CD14-positive monocyte (primary cell): ENCODE results near the gene ZNF630. TPM values are rescaled to one million over a fixed set of nuclear protein-coding genes. Genes with fewer than 3 reads are reported as not detected.
A peak's percentile ranks its signal among the peaks of the same experiment; 100 is the strongest.

Experiments
- DNase-seq, 3 donors: peaks; one replicate each; pipeline ENCODE4 v3.0.0-alpha.2; 2011 to 2022
- H2AFZ ChIP-seq: 2 replicates; pipeline ENCODE4 v1.6.0; 2012; ENCODE audit warnings: mild to moderate bottlenecking, low read depth, low read length, inconsistent platforms; ENCODE audit not compliant: insufficient read depth, poor library complexity, severe bottlenecking
- H3K27ac ChIP-seq, 2 donors: 1 replicate in 1 of 2; 2 replicates in 1 of 2; pipeline ENCODE4 v1.5.1; 2012 to 2013; ENCODE audit warnings: low read length in 2 of 2, control low read depth in 1 of 2, inconsistent platforms in 1 of 2, low read depth in 1 of 2, mild to moderate bottlenecking in 1 of 2
- H3K27me3 ChIP-seq, 2 donors: one replicate each; pipeline versions ENCODE4 v1.6.0 to v1.6.1; 2011 to 2013; ENCODE audit warnings: low read length in 2 of 2; ENCODE audit not compliant: control insufficient read depth in 2 of 2, insufficient read depth in 2 of 2
- H3K36me3 ChIP-seq, 2 donors: replicated peaks in 1 of 2; 1 replicate in 1 of 2; 2 replicates in 1 of 2; pipeline versions ENCODE4 v1.5.1 to v1.6.1; 2012 to 2013; ENCODE audit warnings: low read length in 2 of 2, control low read depth in 1 of 2, inconsistent platforms in 1 of 2, mild to moderate bottlenecking in 1 of 2; ENCODE audit not compliant: insufficient read depth in 2 of 2, control insufficient read depth in 1 of 2
- H3K4me1 ChIP-seq, 2 donors: 1 replicate in 1 of 2; 2 replicates in 1 of 2; pipeline versions ENCODE4 v1.5.1 to v1.6.1; 2012 to 2013; ENCODE audit warnings: low read length in 2 of 2, control low read depth in 1 of 2, inconsistent platforms in 1 of 2, mild to moderate bottlenecking in 1 of 2, moderate library complexity in 1 of 2; ENCODE audit not compliant: insufficient read depth in 2 of 2, control insufficient read depth in 1 of 2
- H3K4me2 ChIP-seq: replicated peaks from 2 replicates; pipeline ENCODE3; 2012; ENCODE audit warnings: low read length, moderate library complexity, mild to moderate bottlenecking; ENCODE audit not compliant: poor library complexity, severe bottlenecking; ENCODE audit errors: extremely low read depth
- H3K4me3 ChIP-seq, 3 experiments: fragments of 200-600 bp in 1 of 3; sonication (generic) in 1 of 3; replicated peaks in 1 of 3; 1 replicate in 2 of 3; 2 replicates in 1 of 3; pipeline ENCODE4 v1.5.1; 2011 to 2013; ENCODE audit warnings: low read length in 3 of 3, mild to moderate bottlenecking in 3 of 3, control low read depth in 2 of 3, low read depth in 2 of 3, inconsistent platforms in 1 of 3, moderate library complexity in 1 of 3
- H3K79me2 ChIP-seq: 2 replicates; pipeline ENCODE4 v1.6.0; 2012; ENCODE audit warnings: mild to moderate bottlenecking, control low read depth, inconsistent platforms, low read length, moderate library complexity; ENCODE audit not compliant: insufficient read depth
- H3K9ac ChIP-seq: 2 replicates; pipeline ENCODE4 v1.6.0; 2017; ENCODE audit warnings: low read length, mild to moderate bottlenecking; ENCODE audit not compliant: insufficient read depth, poor library complexity, severe bottlenecking
- H3K9me3 ChIP-seq, 2 donors: replicated peaks in 1 of 2; 1 replicate in 1 of 2; 2 replicates in 1 of 2; pipeline versions ENCODE4 v1.5.1 to v1.6.1; 2012 to 2013; ENCODE audit warnings: low read length in 2 of 2, control low read depth in 1 of 2; ENCODE audit not compliant: control insufficient read depth in 1 of 2, insufficient read depth in 1 of 2
- H4K20me1 ChIP-seq: 2 replicates; pipeline ENCODE4 v1.6.0; 2012; ENCODE audit warnings: mild to moderate bottlenecking, low read length, control low read depth, moderate library complexity; ENCODE audit not compliant: insufficient read depth
- H3K27ac Mint-ChIP-seq, 7 donors: one replicate each; pipeline ENCODE4 v1.8.0; 2020; ENCODE audit warnings: mild to moderate bottlenecking in 7 of 7, mixed read lengths in 7 of 7, moderate library complexity in 6 of 7, inconsistent platforms in 2 of 7
- H3K27me3 Mint-ChIP-seq, 3 donors: one replicate each; pipeline ENCODE4 v1.8.0; 2021 to 2022; ENCODE audit warnings: low read depth in 3 of 3, mild to moderate bottlenecking in 3 of 3, mixed read lengths in 3 of 3, moderate library complexity in 3 of 3, inconsistent platforms in 1 of 3
- H3K36me3 Mint-ChIP-seq, 2 donors: one replicate each; pipeline ENCODE4 v1.8.0; 2020; ENCODE audit warnings: mixed read lengths in 2 of 2, inconsistent platforms in 1 of 2, mild to moderate bottlenecking in 1 of 2
- H3K4me1 Mint-ChIP-seq: one replicate; pipeline ENCODE4 v1.8.0; 2020; ENCODE audit warnings: mild to moderate bottlenecking, mixed read lengths
- H3K4me3 Mint-ChIP-seq, 2 donors: one replicate each; pipeline ENCODE4 v1.8.0; 2020; ENCODE audit warnings: mild to moderate bottlenecking in 2 of 2, mixed read lengths in 2 of 2, moderate library complexity in 1 of 2
- H3K9me3 Mint-ChIP-seq, 7 donors: one replicate each; pipeline ENCODE4 v1.8.0; 2020 to 2022; ENCODE audit warnings: mixed read lengths in 7 of 7, mild to moderate bottlenecking in 6 of 7, moderate library complexity in 6 of 7, inconsistent platforms in 2 of 7
- WGBS: methylation state at CpG from one replicate; pipeline ENCODE4 v1.1.5; 2013; ENCODE audit warnings: missing lambda C conversion rate; ENCODE audit not compliant: insufficient coverage; 5-methylcytosine and 5-hydroxymethylcytosine counted together
- intact Hi-C, 2 donors: fragments of 100-400 bp; cut with micrococcal nuclease; formaldehyde crosslinking; loops; one replicate each; pipeline versions ENCODE4 v1.15.0 to v1.15.1; 2023
- polyA plus RNA-seq, 3 donors: library from polyadenylated mRNA; depleted of rRNA in 1 of 3; unstranded in 2 of 3; stranded (reverse) in 1 of 3; fragments of 300-500 nt in 2 of 3; fragments of >200 nt in 1 of 3; fragmentation: Illumina TruSeq in 2 of 3; gene quantifications; 1 replicate in 2 of 3; 2 replicates in 1 of 3; pipeline ENCODE4 v1.2.3, GENCODE V29; 2012 to 2021
- TF ChIP-seq, protein P1 (sequence below): fragments of 200-600 bp; IDR thresholded peaks from one replicate; pipeline ENCODE4 v1.8.0; 2022; ENCODE audit warnings: antibody characterized with exemption, mild to moderate bottlenecking

Gene ZNF630
- polyA plus RNA-seq, 3 donors: 0.56 to 1.7 (median 0.87) TPM

DNA sequence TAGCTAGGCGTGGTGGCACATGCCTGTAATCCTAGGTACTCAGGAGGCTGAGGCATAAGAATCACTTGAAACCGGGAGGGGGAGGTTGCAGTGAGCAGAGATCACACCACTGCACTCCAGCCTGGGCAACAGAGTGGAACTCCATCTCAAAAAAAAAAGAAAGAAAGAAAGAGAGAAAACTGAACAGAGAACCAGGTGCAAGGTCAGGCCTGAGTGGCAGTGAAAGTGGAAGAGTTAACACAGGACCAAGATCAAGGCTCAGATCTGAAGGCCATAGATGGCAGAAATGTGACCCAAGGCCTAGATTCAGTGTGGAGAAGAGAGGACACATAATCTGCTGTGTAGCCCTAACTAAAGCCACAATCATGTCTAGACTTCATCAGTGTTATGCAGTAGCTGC is 4.9 kb upstream of the ZNF630 start:
- intact Hi-C loops: no loop called here
- Histone ChIP-seq H3K4me2 (no peak overlapping the region), H3K9ac (no peak overlapping the region), H3K9me3 (no peaks in the 10 kb centered on the region), H4K20me1 (no peaks in the 10 kb centered on the region), H2AFZ (no peak overlapping the region), H3K27me3 (no peaks in the 10 kb centered on the region), H3K4me3 (no peak overlapping the region), H3K27ac (no peak overlapping the region), H3K4me1 (no peaks in the 10 kb centered on the region), H3K79me2 (no peaks in the 10 kb centered on the region), H3K36me3 (no peaks in the 10 kb centered on the region)
- WGBS: 100% methylated on average over 1 of the region's 2 CpGs
- Mint-ChIP-seq H3K27ac (peak overlapping the region in 1 of 7 donors; percentile 46), H3K36me3 (no peaks in the 10 kb centered on the region), H3K4me1 (peaks cover 5% of the 10 kb centered on the region), H3K27me3 (peaks cover 0 to 8% (median 2%) of the 10 kb centered on the region in 3 donors), H3K4me3 (no peak overlapping the region), H3K9me3 (peaks cover 0 to 11% (median 0%) of the 10 kb centered on the region in 7 donors)
- TF ChIP-seq, protein P1, sequence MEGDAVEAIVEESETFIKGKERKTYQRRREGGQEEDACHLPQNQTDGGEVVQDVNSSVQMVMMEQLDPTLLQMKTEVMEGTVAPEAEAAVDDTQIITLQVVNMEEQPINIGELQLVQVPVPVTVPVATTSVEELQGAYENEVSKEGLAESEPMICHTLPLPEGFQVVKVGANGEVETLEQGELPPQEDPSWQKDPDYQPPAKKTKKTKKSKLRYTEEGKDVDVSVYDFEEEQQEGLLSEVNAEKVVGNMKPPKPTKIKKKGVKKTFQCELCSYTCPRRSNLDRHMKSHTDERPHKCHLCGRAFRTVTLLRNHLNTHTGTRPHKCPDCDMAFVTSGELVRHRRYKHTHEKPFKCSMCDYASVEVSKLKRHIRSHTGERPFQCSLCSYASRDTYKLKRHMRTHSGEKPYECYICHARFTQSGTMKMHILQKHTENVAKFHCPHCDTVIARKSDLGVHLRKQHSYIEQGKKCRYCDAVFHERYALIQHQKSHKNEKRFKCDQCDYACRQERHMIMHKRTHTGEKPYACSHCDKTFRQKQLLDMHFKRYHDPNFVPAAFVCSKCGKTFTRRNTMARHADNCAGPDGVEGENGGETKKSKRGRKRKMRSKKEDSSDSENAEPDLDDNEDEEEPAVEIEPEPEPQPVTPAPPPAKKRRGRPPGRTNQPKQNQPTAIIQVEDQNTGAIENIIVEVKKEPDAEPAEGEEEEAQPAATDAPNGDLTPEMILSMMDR: no peak
- DNase-seq: no peak

DNA sequence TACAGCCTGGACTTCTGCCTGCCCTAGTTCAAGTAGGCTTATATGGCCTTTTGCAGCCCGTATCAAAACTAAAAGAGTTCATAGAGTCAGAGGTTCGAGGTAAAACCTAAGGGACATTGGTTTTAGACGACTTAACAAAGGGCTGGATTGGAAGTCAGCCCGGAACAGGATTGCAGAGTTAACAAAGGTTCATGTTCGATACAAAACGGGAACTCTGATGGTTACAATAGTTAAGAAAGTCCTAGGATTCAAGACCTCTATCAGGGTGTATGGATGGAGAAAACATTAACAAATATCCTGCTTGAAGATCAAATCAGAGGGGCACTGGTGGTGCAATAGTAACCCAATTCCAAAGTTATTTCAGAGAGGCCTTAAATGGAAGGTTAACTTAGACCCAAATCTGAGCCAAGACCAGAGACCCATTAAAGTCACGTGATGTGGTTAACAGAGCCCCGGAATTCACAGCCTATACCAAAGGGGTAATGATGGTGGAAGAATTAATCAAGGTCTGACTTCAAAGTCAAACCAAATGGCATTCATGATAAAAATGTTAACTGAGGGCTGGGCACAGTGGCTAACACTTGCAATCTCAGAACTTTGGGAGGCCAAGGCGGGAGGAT is 656 bp upstream of the ZNF630 start:
- DNase-seq: no peak
- Histone ChIP-seq H3K27ac (peak overlapping the region in 1 of 2 donors; percentile 85), H3K36me3 (no peaks in the 10 kb centered on the region), H3K4me2 (peak overlapping the region; percentile 77), H3K9ac (no peak overlapping the region), H3K79me2 (no peaks in the 10 kb centered on the region), H3K9me3 (no peaks in the 10 kb centered on the region), H2AFZ (peak overlapping the region; percentile 93), H3K27me3 (no peaks in the 10 kb centered on the region), H3K4me1 (peaks cover 5 to 7% of the 10 kb centered on the region in 2 donors), H3K4me3 (peak overlapping the region; percentile 60 to 89 (median 68)), H4K20me1 (no peaks in the 10 kb centered on the region)
- no peaks in the 10 kb centered on the region for H3K36me3 Mint-ChIP-seq
- peaks cover 0 to 11% (median 3%) of the 10 kb centered on the region in 3 donors for H3K27me3 Mint-ChIP-seq
- H3K9me3 Mint-ChIP-seq: peaks cover 0 to 15% (median 6%) of the 10 kb centered on the region in 7 donors
- intact Hi-C loops: no loop called here
- H3K4me1 Mint-ChIP-seq: peaks cover 11% of the 10 kb centered on the region
- 0% methylated on average over 2 of the region's 9 CpGs for WGBS
- H3K27ac Mint-ChIP-seq: peak overlapping the region in 5 of 7 donors; percentile 61 to 92 (median 81)
- peak overlapping the region; percentile 89 to 98 for H3K4me3 Mint-ChIP-seq
- TF ChIP-seq, protein P1: no peak
